HepG2 (cell line): ENCODE results near the gene THPO. TPM values are rescaled to one million over a fixed set of nuclear protein-coding genes. Genes with fewer than 3 reads are reported as not detected.

Experiments
- ARID5B ChIP-seq: IDR thresholded peaks from 2 replicates; pipeline ENCODE4 v1.4.0; 2020; ENCODE audit warnings: mild to moderate bottlenecking, missing genetic modification reagents
- ATM ChIP-seq: fragments of 450-650 bp; IDR thresholded peaks from 2 replicates; pipeline ENCODE4 v1.7.1; 2017; ENCODE audit warnings: mild to moderate bottlenecking, borderline replicate concordance
- DMAP1 ChIP-seq: IDR thresholded peaks from 2 replicates; pipeline ENCODE4 v1.6.1; 2016
- SRSF4 ChIP-seq: fragments of 200-400 bp; formaldehyde crosslinking; IDR thresholded peaks from one replicate; pipeline ENCODE4 v1.6.1; 2018; ENCODE audit warnings: mild to moderate bottlenecking, low read depth, low read length, moderate library complexity; ENCODE audit not compliant: poor library complexity, severe bottlenecking
- ZFP41 ChIP-seq: sonication (generic); formaldehyde crosslinking; IDR thresholded peaks from 2 replicates; pipeline ENCODE4 v1.4.0; 2020; ENCODE audit warnings: mild to moderate bottlenecking, missing genetic modification reagents, borderline replicate concordance
- polyA plus RNA-seq, 8 experiments: library from polyadenylated mRNA; depleted of rRNA in 3 of 8; stranded (reverse) in 7 of 8; unstranded in 1 of 8; fragments of >200 nt; fragmentation: Illumina TruSeq in 4 of 8; extraction: Trizol in 4 of 8; gene quantifications; 2 replicates each; pipeline versions ENCODE4 v1.2.1 to v1.2.3, GENCODE V29; 2011 to 2016; ENCODE audit warnings: low read depth in 4 of 8, missing spikeins in 1 of 8, mixed read lengths in 1 of 8; ENCODE audit not compliant: insufficient read depth in 1 of 8
- total RNA-seq, 5 experiments: library from RNA; depleted of rRNA; stranded (reverse); fragments of >200 nt; fragmentation: Illumina TruSeq; extraction: Trizol; gene quantifications; 2 replicates each; pipeline ENCODE4 v1.2.3, GENCODE V29; 2016; ENCODE audit warnings: low read depth in 1 of 5
- TF ChIP-seq, protein P1 (sequence below): sonication (generic); formaldehyde crosslinking; IDR thresholded peaks from 2 replicates; pipeline ENCODE4 v1.5.1; 2020; ENCODE audit warnings: mild to moderate bottlenecking, moderate library complexity, missing genetic modification reagents

Gene THPO
- total and polyA plus RNA-seq, 2 of the 13 experiments (the other 11 are each of a cell fraction or from before 2014, with no cell fraction given) = 2.8 to 4.8 TPM

DNA sequence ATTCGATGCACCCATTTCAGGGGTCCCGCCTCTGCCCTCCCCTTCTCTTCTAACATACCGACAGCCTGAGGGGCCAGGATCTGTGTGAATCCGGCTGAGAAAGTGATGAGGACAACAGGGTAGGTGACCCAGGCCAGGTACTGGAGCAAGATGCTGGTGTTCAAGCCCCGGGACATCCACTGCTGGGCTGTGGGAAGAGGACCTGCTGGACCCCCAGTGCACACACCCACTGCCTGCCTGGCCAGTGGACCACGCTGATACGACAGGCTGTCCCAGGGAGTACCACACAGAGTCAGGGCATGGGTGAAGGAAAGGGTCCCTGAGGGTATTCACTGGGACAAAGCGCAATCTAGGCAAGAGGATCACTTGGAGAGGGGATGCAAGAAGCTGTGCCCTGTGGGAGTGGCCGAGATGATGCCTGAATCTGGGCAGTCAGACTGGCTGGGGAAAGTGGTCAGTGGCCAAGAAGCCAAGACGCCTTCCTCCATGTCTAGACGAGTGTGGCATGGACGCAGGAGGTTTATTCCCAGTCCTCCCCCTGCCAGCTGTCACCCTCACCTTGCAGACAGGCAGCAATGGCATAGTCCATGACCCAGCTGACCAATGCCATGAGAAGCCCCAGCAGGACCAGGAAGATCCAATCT, 19.8 kb downstream of the THPO start (continued):
- no peak for TF ChIP-seq ZFP41 (CRISPR knock-in tag)
- TF ChIP-seq, protein P1, sequence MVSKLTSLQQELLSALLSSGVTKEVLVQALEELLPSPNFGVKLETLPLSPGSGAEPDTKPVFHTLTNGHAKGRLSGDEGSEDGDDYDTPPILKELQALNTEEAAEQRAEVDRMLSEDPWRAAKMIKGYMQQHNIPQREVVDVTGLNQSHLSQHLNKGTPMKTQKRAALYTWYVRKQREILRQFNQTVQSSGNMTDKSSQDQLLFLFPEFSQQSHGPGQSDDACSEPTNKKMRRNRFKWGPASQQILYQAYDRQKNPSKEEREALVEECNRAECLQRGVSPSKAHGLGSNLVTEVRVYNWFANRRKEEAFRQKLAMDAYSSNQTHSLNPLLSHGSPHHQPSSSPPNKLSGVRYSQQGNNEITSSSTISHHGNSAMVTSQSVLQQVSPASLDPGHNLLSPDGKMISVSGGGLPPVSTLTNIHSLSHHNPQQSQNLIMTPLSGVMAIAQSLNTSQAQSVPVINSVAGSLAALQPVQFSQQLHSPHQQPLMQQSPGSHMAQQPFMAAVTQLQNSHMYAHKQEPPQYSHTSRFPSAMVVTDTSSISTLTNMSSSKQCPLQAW (CRISPR knock-in tag) = no peak
- TF ChIP-seq ATM = no peak
- TF ChIP-seq SRSF4 = no peak
- TF ChIP-seq DMAP1 = no peak
- no peak for TF ChIP-seq ARID5B
